Choroid plexus epithelial cell (primary cell): ENCODE data around the gene ENTHD1.
"Not testable (repeated sequence)": the region's sequence is repeated elsewhere in the genome, so short reads cannot be mapped to it uniquely, and the experiment has no call there.

Experiments
- DNase-seq: peaks from one replicate; pipeline ENCODE4 v3.0.0-alpha.2; 2010; ENCODE audit warnings: low read depth
- H3K4me3 ChIP-seq: 2 replicates; pipeline ENCODE4 v1.5.1; 2011; ENCODE audit warnings: low read depth, mild to moderate bottlenecking, control low read depth, low read length, moderate library complexity
- TF ChIP-seq, protein P1 (sequence below): conservative IDR thresholded peaks from 2 replicates; pipeline ENCODE4 v1.5.1; 2011; ENCODE audit warnings: low read depth, mild to moderate bottlenecking, control low read depth, inconsistent platforms, low read length, moderate library complexity

ENTHD1 gene

DNA sequence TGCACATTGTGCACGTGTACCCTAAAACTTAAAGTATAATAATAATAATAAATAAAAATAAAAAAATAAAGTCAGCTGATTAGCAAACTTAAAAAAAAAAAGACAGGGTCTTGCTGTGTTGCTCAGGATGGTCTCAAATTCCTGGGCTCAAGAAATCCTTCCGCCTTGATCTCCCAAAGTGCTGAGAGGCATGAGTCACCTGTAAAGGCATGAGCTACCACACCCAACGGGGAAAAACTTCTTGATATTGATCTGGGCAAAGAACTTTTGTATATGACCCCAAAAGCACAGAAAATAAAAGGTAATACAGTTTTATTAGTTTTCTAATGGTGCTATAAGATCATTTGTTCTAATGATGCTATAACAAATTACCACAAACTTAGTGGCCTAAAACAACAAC, 46.1 kb downstream of the ENTHD1 start:
- no peak overlapping the region for H3K4me3 ChIP-seq
- no peak for DNase-seq
- TF ChIP-seq, protein P1, sequence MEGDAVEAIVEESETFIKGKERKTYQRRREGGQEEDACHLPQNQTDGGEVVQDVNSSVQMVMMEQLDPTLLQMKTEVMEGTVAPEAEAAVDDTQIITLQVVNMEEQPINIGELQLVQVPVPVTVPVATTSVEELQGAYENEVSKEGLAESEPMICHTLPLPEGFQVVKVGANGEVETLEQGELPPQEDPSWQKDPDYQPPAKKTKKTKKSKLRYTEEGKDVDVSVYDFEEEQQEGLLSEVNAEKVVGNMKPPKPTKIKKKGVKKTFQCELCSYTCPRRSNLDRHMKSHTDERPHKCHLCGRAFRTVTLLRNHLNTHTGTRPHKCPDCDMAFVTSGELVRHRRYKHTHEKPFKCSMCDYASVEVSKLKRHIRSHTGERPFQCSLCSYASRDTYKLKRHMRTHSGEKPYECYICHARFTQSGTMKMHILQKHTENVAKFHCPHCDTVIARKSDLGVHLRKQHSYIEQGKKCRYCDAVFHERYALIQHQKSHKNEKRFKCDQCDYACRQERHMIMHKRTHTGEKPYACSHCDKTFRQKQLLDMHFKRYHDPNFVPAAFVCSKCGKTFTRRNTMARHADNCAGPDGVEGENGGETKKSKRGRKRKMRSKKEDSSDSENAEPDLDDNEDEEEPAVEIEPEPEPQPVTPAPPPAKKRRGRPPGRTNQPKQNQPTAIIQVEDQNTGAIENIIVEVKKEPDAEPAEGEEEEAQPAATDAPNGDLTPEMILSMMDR, result no peak

GRCh38 chr22:39846539-39846938, 47.0 kb downstream of the ENTHD1 start:
- DNase-seq, H3K4me3 ChIP-seq: not testable (repeated sequence)

- no peak overlapping the region for H3K4me3 ChIP-seq
- DNase-seq, result no peak
- TF ChIP-seq, protein P1, result no peak
Measured at GRCh38 chr22:39845529-39845928, 48.0 kb downstream of the ENTHD1 start.

- H3K4me3 ChIP-seq, result no peak overlapping the region
- TF ChIP-seq, protein P1, result no peak
- DNase-seq, result no peak
Measured at GRCh38 chr22:39839917-39840510, 53.5 kb downstream of the ENTHD1 start.

DNA sequence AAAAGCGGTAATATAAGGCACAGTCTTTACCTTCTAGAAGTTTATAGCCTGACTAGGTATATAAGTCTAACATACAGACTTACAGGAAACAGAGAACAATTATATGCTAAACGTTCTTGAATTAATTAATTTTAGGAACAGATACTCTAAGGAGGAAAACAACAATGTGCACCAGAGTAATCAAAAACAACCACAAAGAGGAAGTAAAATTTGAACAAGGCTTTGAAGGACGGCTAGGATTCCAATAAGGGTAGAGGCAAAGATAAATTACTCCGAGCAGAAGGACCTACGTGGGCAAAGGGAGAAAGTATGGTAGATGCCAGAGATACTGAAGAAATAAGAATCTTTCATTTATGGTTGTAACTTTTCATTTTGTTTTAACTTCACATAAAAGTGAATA, 54.4 kb downstream of the ENTHD1 start:
- no peak overlapping the region for H3K4me3 ChIP-seq
- no peak for DNase-seq
- TF ChIP-seq, protein P1, result no peak

- TF ChIP-seq, protein P1, result no peak
- H3K4me3 ChIP-seq, result no peak overlapping the region
- no peak for DNase-seq
Measured at GRCh38 chr22:39833610-39834009, 60.0 kb downstream of the ENTHD1 start.

- no peak overlapping the region for H3K4me3 ChIP-seq
- no peak for DNase-seq
- TF ChIP-seq, protein P1, result no peak
Measured at GRCh38 chr22:39833093-39833492, 60.5 kb downstream of the ENTHD1 start.

GRCh38 chr22:39832627-39833074, 60.9 kb downstream of the ENTHD1 start:
- TF ChIP-seq, protein P1, result no peak
- no peak overlapping the region for H3K4me3 ChIP-seq
- DNase-seq, result no peak
